ENCODE results near the gene CRHR2. TPM values are rescaled to one million over a fixed set of nuclear protein-coding genes. Genes with fewer than 3 reads are reported as not detected.

Gene CRHR2
- polyA plus RNA-seq, 1 of the 3 experiments (the other 2 are of a cell fraction) = not detected

DNA sequence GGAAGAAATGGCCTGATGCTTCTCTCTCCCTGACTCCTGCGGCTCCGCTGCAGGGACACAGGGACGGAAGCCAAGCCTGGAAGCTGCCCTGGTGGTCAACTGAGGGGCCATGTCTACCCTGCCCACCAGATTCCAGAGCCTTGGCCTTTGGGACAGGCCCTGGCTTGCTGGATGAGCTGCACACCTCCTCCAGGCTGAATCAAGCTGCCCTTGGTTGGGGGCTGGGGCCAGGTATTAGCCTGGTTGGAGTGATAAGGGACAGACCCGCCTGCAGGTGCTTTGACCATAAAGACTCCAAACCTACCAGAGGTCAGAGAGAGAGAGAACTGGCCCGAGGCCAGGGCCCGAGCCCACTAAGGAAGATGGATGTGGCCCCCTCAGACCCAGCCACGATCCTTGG lies 30.1 kb downstream of the CRHR2 start:
- TF ChIP-seq REST (IDR thresholded peaks at IDR 0.05; ENCODE audit: low read depth, low read length) = no peak
- Histone ChIP-seq H3K9ac (no peak overlapping the region), H3K36me3 (replicated peaks in 1 of 2; ENCODE audit: control insufficient read depth in 1 of 2, insufficient read depth in 2 of 2, low read length in 1 of 2) (no peaks in the 10 kb centered on the region), H2AFZ (ENCODE audit: low read depth) (no peak overlapping the region), H3K4me3 (ENCODE audit: low read depth in 2 of 2, low read length in 1 of 2) (no peak overlapping the region), H3K79me2 (ENCODE audit: insufficient read depth) (no peaks in the 10 kb centered on the region), H3K27ac (ENCODE audit: low read depth in 2 of 2, low read length in 1 of 2) (no peak overlapping the region), H3F3A (replicated peaks; ENCODE audit: insufficient read depth) (no peaks in the 10 kb centered on the region), H3K9me2 (no peaks in the 10 kb centered on the region), H3K27me3 (ENCODE audit: insufficient read depth) (no peaks in the 10 kb centered on the region), H3K4me1 (ENCODE audit: control insufficient read depth in 1 of 2, insufficient read depth in 2 of 2, low read depth in 1 of 2, low read length in 1 of 2) (no peaks in the 10 kb centered on the region; a peak in 1 of 4 replicates), H3K9me3 (no peaks in the 10 kb centered on the region), H4K20me1 (ENCODE audit: insufficient read depth) (no peaks in the 10 kb centered on the region), H3K4me2 (no peak overlapping the region)
- no peak for DNase-seq
- CTCF ChIA-PET = no interaction called here
- POLR2A ChIA-PET = no interaction called here
- WGBS (ENCODE audit: low lambda C conversion rate) = 50% methylated on average over 6 of the region's 7 CpGs

GRCh38 chr7:30650421-30650808 lies 31.8 kb downstream of the CRHR2 start:
- Histone ChIP-seq H3K4me3 (ENCODE audit: low read depth in 2 of 2, low read length in 1 of 2) (no peak overlapping the region), H3F3A (replicated peaks; ENCODE audit: insufficient read depth) (no peaks in the 10 kb centered on the region), H3K4me1 (ENCODE audit: control insufficient read depth in 1 of 2, insufficient read depth in 2 of 2, low read depth in 1 of 2, low read length in 1 of 2) (no peaks in the 10 kb centered on the region; a peak in 1 of 4 replicates), H3K4me2 (no peak overlapping the region), H3K27ac (ENCODE audit: low read depth in 2 of 2, low read length in 1 of 2) (no peak overlapping the region), H3K79me2 (ENCODE audit: insufficient read depth) (no peaks in the 10 kb centered on the region), H3K9ac (no peak overlapping the region), H2AFZ (ENCODE audit: low read depth) (no peak overlapping the region), H3K9me2 (no peaks in the 10 kb centered on the region), H3K9me3 (no peaks in the 10 kb centered on the region), H3K36me3 (replicated peaks in 1 of 2; ENCODE audit: control insufficient read depth in 1 of 2, insufficient read depth in 2 of 2, low read length in 1 of 2) (peaks cover 0 to 5% of the 10 kb centered on the region in 2 experiments), H3K27me3 (ENCODE audit: insufficient read depth) (no peaks in the 10 kb centered on the region), H4K20me1 (ENCODE audit: insufficient read depth) (no peaks in the 10 kb centered on the region)
- DNase-seq = no peak
- ChIA-PET POLR2A (no interaction called here), CTCF (interaction anchor here (1.8 to 1.9 kb wide), 2 partner anchors 32 to 90 kb away, joined by 5 to 11 read pairs; partner anchors contain the start of gene CRHR2)
- 81% methylated on average over 5 of the region's 7 CpGs for WGBS (ENCODE audit: low lambda C conversion rate)
- no peak for TF ChIP-seq MXI1 (IDR thresholded peaks at IDR 0.05; ENCODE audit: low read depth, low read length)
- no peak for TF ChIP-seq CHD2 (IDR thresholded peaks at IDR 0.05; ENCODE audit: low read length, partially characterized antibody)
- TF ChIP-seq TAF1 (IDR thresholded peaks at IDR 0.05; ENCODE audit: borderline replicate concordance, low read depth, low read length) = no peak
- no peak for TF ChIP-seq GABPA (IDR thresholded peaks at IDR 0.05; ENCODE audit: low read depth)

DNA sequence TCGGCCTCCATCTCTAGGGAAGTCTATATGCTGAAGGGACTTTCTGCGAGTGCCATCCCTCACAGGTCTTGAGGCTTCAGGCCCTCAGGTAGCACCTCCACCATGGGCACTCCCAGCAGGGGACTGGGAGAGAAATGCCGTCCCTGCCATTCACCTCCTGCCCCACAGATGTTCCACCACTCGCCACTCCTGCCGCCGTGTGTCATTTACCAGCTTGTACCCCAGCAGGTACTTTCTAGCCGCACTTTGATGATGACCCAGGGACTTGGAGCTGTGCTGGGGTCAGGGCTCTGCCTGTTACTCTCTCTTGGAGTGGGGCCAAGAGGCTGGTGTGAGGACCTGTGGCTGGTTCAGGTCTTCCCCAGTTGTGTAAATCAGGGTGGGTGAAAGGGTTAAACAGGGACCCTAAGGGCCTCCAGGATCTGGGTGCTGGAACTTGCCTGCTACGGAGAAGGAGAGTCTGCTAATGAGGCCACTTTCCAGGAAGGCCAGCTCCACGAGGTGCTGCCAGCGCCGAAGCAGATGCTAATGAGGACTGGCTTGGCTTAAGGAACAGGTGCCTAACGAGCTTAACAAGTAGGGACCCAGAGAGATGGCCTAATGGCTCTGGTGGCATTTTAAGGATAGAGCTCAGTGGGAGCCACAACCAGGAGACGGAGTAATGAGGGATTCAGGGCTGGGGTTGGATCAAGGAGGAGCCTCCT lies 32.4 kb downstream of the CRHR2 start:
- 85% methylated on average over 13 of the region's 13 CpGs for WGBS (ENCODE audit: low lambda C conversion rate)
- no peaks in the 10 kb centered on the region for H3K27me3 ChIP-seq (ENCODE audit: insufficient read depth)
- no peaks in the 10 kb centered on the region for H3K9me2 ChIP-seq
- no peak overlapping the region for H3K27ac ChIP-seq (ENCODE audit: low read depth in 2 of 2, low read length in 1 of 2)
- H4K20me1 ChIP-seq (ENCODE audit: insufficient read depth) = no peaks in the 10 kb centered on the region
- peaks cover 3 to 10% of the 10 kb centered on the region in 2 experiments for H3K36me3 ChIP-seq (replicated peaks in 1 of 2; ENCODE audit: control insufficient read depth in 1 of 2, insufficient read depth in 2 of 2, low read length in 1 of 2)
- no peak overlapping the region for H2AFZ ChIP-seq (ENCODE audit: low read depth)
- no peaks in the 10 kb centered on the region for H3K9me3 ChIP-seq
- ChIA-PET POLR2A (no interaction called here), CTCF (interaction anchor here (1.8 to 1.9 kb wide), 2 partner anchors 33 to 91 kb away, joined by 5 to 11 read pairs; partner anchors contain the start of gene CRHR2)
- no peak overlapping the region for H3K4me2 ChIP-seq
- DNase-seq = no peak
- H3F3A ChIP-seq (replicated peaks; ENCODE audit: insufficient read depth) = no peaks in the 10 kb centered on the region
- H3K79me2 ChIP-seq (ENCODE audit: insufficient read depth) = no peaks in the 10 kb centered on the region
- no peaks in the 10 kb centered on the region; a peak in 1 of 4 replicates for H3K4me1 ChIP-seq (ENCODE audit: control insufficient read depth in 1 of 2, insufficient read depth in 2 of 2, low read depth in 1 of 2, low read length in 1 of 2)
- H3K9ac ChIP-seq = no peak overlapping the region
- H3K4me3 ChIP-seq (ENCODE audit: low read depth in 2 of 2, low read length in 1 of 2) = no peak overlapping the region
- TF ChIP-seq RFX5 (IDR thresholded peaks at IDR 0.05; ENCODE audit: low read length) = no peak
- no peak for TF ChIP-seq MEF2A (IDR thresholded peaks at IDR 0.05; ENCODE audit: borderline replicate concordance, low read depth)
- no peak for TF ChIP-seq EZH2phosphoT487 (IDR thresholded peaks at IDR 0.05; ENCODE audit: borderline replicate concordance, low read depth)
- no peak for TF ChIP-seq IRF3 (IDR thresholded peaks at IDR 0.05; ENCODE audit: low read depth, low read length)
- no peak for TF ChIP-seq REST (IDR thresholded peaks at IDR 0.05; ENCODE audit: low read depth, low read length)
- TF ChIP-seq NFIC (IDR thresholded peaks at IDR 0.05; ENCODE audit: borderline replicate concordance) = no peak
